H9 (cell line): ENCODE results near the gene XPNPEP3. TPM values are rescaled to one million over a fixed set of nuclear protein-coding genes. Genes with fewer than 3 reads are reported as not detected.

Experiments used
- DNase-seq: peaks from one replicate; pipeline ENCODE4 v3.0.0-alpha.2; 2017
- H2AFZ ChIP-seq: one replicate; pipeline ENCODE4 v1.6.1; 2013; ENCODE audit warnings: mild to moderate bottlenecking, low read length, control low read depth, moderate library complexity
- H2AK5ac ChIP-seq: 2 replicates; pipeline ENCODE4 v1.6.1; 2013; ENCODE audit warnings: low read length, control low read depth, mixed read lengths; ENCODE audit not compliant: insufficient read length
- H2BK120ac ChIP-seq: one replicate; pipeline ENCODE4 v1.6.1; 2013; ENCODE audit warnings: low read depth, mild to moderate bottlenecking, low read length, control low read depth, inconsistent platforms; ENCODE audit not compliant: poor library complexity, severe bottlenecking
- H2BK12ac ChIP-seq: 2 replicates; pipeline ENCODE4 v1.6.1; 2013; ENCODE audit warnings: low read length, control low read depth, mixed read lengths, low read depth; ENCODE audit not compliant: insufficient read length
- H2BK15ac ChIP-seq: 2 replicates; pipeline ENCODE4 v1.6.1; 2013; ENCODE audit warnings: low read depth, low read length, control low read depth
- H2BK20ac ChIP-seq: one replicate; pipeline ENCODE4 v1.6.1; 2013; ENCODE audit warnings: low read depth, mild to moderate bottlenecking, low read length, control low read depth, inconsistent platforms; ENCODE audit not compliant: poor library complexity, severe bottlenecking
- H2BK5ac ChIP-seq: 2 replicates; pipeline ENCODE4 v1.6.1; 2013; ENCODE audit warnings: low read length, control low read depth, mixed read lengths; ENCODE audit not compliant: insufficient read length
- H3K14ac ChIP-seq: 2 replicates; pipeline ENCODE4 v1.6.1; 2013; ENCODE audit warnings: low read length, control low read depth; ENCODE audit not compliant: insufficient read depth
- H3K18ac ChIP-seq: 2 replicates; pipeline ENCODE4 v1.6.1; 2013; ENCODE audit warnings: low read depth, mild to moderate bottlenecking, mixed read lengths, low read length, control low read depth; ENCODE audit not compliant: insufficient read length
- H3K23ac ChIP-seq: 2 replicates; pipeline ENCODE4 v1.6.1; 2013; ENCODE audit warnings: low read length, control low read depth, mixed read lengths, low read depth; ENCODE audit not compliant: insufficient read length
- H3K23me2 ChIP-seq: 2 replicates; pipeline ENCODE4 v1.6.1; 2013; ENCODE audit warnings: low read depth, mild to moderate bottlenecking, mixed read lengths, low read length, control low read depth; ENCODE audit not compliant: insufficient read length, poor library complexity, severe bottlenecking
- H3K27ac ChIP-seq: 2 replicates; pipeline ENCODE4 v1.5.1; 2013; ENCODE audit warnings: low read length, control low read depth, mixed read lengths, low read depth; ENCODE audit not compliant: insufficient read length
- H3K27me3 ChIP-seq: 2 replicates; pipeline ENCODE4 v1.6.1; 2013; ENCODE audit warnings: low read length, control low read depth, inconsistent platforms; ENCODE audit not compliant: insufficient read depth
- H3K4ac ChIP-seq: 2 replicates; pipeline ENCODE4 v1.6.1; 2013; ENCODE audit warnings: low read depth, mild to moderate bottlenecking, control low read depth, inconsistent platforms, low read length, moderate library complexity
- H3K4me1 ChIP-seq: 2 replicates; pipeline ENCODE4 v1.6.1; 2013; ENCODE audit warnings: low read length, control low read depth, inconsistent platforms; ENCODE audit not compliant: insufficient read depth
- H3K4me2 ChIP-seq: 2 replicates; pipeline ENCODE4 v1.6.1; 2013; ENCODE audit warnings: low read length, control low read depth, mixed read lengths; ENCODE audit not compliant: insufficient read length, insufficient read depth
- H3K56ac ChIP-seq: 2 replicates; pipeline ENCODE4 v1.6.1; 2013; ENCODE audit warnings: low read depth, mild to moderate bottlenecking, mixed read lengths, low read length, control low read depth; ENCODE audit not compliant: insufficient read length
- H3K79me1 ChIP-seq: 2 replicates; pipeline ENCODE4 v1.6.1; 2013; ENCODE audit warnings: low read depth, mild to moderate bottlenecking, moderate library complexity, low read length, control low read depth, inconsistent platforms; ENCODE audit not compliant: insufficient read depth, poor library complexity, severe bottlenecking
- H3K79me2 ChIP-seq: 2 replicates; pipeline ENCODE4 v1.6.1; 2013; ENCODE audit warnings: low read length, control low read depth, inconsistent platforms; ENCODE audit not compliant: insufficient read depth
- H3K9ac ChIP-seq: 2 replicates; pipeline ENCODE4 v1.6.1; 2013; ENCODE audit warnings: low read length, control low read depth, mixed read lengths; ENCODE audit not compliant: insufficient read length; ENCODE audit errors: extremely low read depth
- H3K9me3 ChIP-seq: one replicate; pipeline ENCODE4 v1.6.1; 2013; ENCODE audit warnings: low read depth, low read length, inconsistent platforms; ENCODE audit not compliant: control insufficient read depth
- H3T11ph ChIP-seq: one replicate; pipeline ENCODE4 v1.6.1; 2013; ENCODE audit warnings: mild to moderate bottlenecking, low read length, control low read depth, inconsistent platforms
- H4K20me1 ChIP-seq: one replicate; pipeline ENCODE4 v1.6.1; 2013; ENCODE audit not compliant: control insufficient read depth, insufficient read length, insufficient read depth
- H4K5ac ChIP-seq: 2 replicates; pipeline ENCODE4 v1.6.1; 2013; ENCODE audit warnings: low read depth, mild to moderate bottlenecking, mixed read lengths, low read length, control low read depth; ENCODE audit not compliant: insufficient read length
- H4K8ac ChIP-seq: replicated peaks from 2 replicates; pipeline ENCODE4 v1.6.1; 2013; ENCODE audit warnings: low read length, control low read depth, mixed read lengths, low read depth; ENCODE audit not compliant: insufficient read length
- H4K91ac ChIP-seq: 2 replicates; pipeline ENCODE4 v1.6.1; 2013; ENCODE audit warnings: low read depth, mild to moderate bottlenecking, moderate library complexity, mixed read lengths, low read length, control low read depth; ENCODE audit not compliant: insufficient read length
- H3K27ac Mint-ChIP-seq, 3 experiments: 2 replicates in 2 of 3; 3 replicates in 1 of 3; pipeline ENCODE4 v1.8.0; 2020 to 2021; ENCODE audit warnings: mixed read lengths in 3 of 3, mild to moderate bottlenecking in 1 of 3, moderate library complexity in 1 of 3
- H3K27me3 Mint-ChIP-seq: 2 replicates; pipeline ENCODE4 v1.8.0; 2021; ENCODE audit warnings: low read depth, mild to moderate bottlenecking, moderate library complexity, mixed read lengths
- H3K36me3 Mint-ChIP-seq, 3 experiments: 2 replicates in 2 of 3; 3 replicates in 1 of 3; pipeline ENCODE4 v1.8.0; 2020 to 2021; ENCODE audit warnings: low read depth in 3 of 3, mixed read lengths in 3 of 3; ENCODE audit not compliant: insufficient read depth in 1 of 3
- H3K4me1 Mint-ChIP-seq, 2 experiments: 2 replicates each; pipeline ENCODE4 v1.8.0; 2020; ENCODE audit warnings: mixed read lengths in 2 of 2
- H3K4me3 Mint-ChIP-seq, 2 experiments: 2 replicates in 1 of 2; 3 replicates in 1 of 2; pipeline ENCODE4 v1.8.0; 2020 to 2021; ENCODE audit warnings: mild to moderate bottlenecking in 2 of 2, mixed read lengths in 2 of 2, moderate library complexity in 1 of 2
- H3K9me3 Mint-ChIP-seq, 2 experiments: 2 replicates in 1 of 2; 3 replicates in 1 of 2; pipeline ENCODE4 v1.8.0; 2020; ENCODE audit warnings: mild to moderate bottlenecking in 2 of 2, mixed read lengths in 2 of 2, moderate library complexity in 1 of 2
- WGBS: extraction: QIAGEN DNeasy Blood & Tissue Kit; methylation state at CpG from one replicate; pipeline ENCODE4 v1.1.7; 2013; ENCODE audit warnings: missing lambda C conversion rate, low lambda C conversion rate, mixed read lengths; ENCODE audit not compliant: insufficient read length; ENCODE audit errors: extremely low coverage; 5-methylcytosine and 5-hydroxymethylcytosine counted together
- total RNA-seq: library from RNA; stranded (reverse); gene quantifications from 2 replicates; pipeline ENCODE4 v1.2.1, GENCODE V29; 2021
- TF ChIP-seq, protein P1 (sequence below): fragments of 200-600 bp; sonication (generic); conservative IDR thresholded peaks from 3 replicates; pipeline ENCODE4 v1.8.0; 2021; ENCODE audit warnings: antibody characterized with exemption, mild to moderate bottlenecking

The XPNPEP3 gene
- total RNA-seq, 1 experiment from 2014 or later = 18.3 TPM

DNA sequence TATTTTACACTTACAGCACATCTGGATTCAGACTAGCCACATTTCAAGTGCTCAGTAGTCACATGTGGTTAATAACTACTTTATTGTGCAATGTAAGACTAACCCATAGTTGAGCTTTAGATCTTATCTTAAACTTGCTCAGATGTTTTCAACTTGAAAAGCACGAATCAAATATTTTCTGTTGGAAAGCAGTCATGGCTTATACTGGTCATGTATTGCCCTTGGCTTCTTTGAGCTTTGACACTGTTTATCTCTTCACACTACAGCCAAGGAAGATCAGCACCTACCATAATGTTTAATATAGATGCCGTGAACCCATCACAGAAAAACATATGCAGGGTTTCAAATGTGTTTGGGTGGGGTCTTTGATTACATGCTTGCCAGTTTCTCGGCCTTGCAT, 98.6 kb downstream of the XPNPEP3 start:
- Histone ChIP-seq H2BK5ac (no peak overlapping the region), H3K14ac (no peak overlapping the region), H3T11ph (no peak overlapping the region), H3K9me3 (no peaks in the 10 kb centered on the region), H2BK20ac (no peak overlapping the region), H2BK12ac (no peak overlapping the region), H2AFZ (no peak overlapping the region), H3K4me1 (no peaks in the 10 kb centered on the region), H3K79me1 (peaks cover 11% of the 10 kb centered on the region), H3K18ac (no peak overlapping the region), H3K79me2 (peaks cover 17% of the 10 kb centered on the region; the same call in 1 of the 2 replicates), H4K91ac (no peak overlapping the region), H3K23me2 (peaks cover 10% of the 10 kb centered on the region), H2BK120ac (no peak overlapping the region), H3K23ac (no peak overlapping the region), H2BK15ac (no peak overlapping the region), H3K27me3 (no peaks in the 10 kb centered on the region), H3K56ac (no peak overlapping the region), H2AK5ac (no peak overlapping the region), H3K4me2 (no peak overlapping the region), H4K8ac (no peak overlapping the region), H3K27ac (no peak overlapping the region), H4K5ac (no peak overlapping the region), H4K20me1 (no peaks in the 10 kb centered on the region), H3K9ac (no peak overlapping the region), H3K4ac (no peak overlapping the region)
- TF ChIP-seq, protein P1, sequence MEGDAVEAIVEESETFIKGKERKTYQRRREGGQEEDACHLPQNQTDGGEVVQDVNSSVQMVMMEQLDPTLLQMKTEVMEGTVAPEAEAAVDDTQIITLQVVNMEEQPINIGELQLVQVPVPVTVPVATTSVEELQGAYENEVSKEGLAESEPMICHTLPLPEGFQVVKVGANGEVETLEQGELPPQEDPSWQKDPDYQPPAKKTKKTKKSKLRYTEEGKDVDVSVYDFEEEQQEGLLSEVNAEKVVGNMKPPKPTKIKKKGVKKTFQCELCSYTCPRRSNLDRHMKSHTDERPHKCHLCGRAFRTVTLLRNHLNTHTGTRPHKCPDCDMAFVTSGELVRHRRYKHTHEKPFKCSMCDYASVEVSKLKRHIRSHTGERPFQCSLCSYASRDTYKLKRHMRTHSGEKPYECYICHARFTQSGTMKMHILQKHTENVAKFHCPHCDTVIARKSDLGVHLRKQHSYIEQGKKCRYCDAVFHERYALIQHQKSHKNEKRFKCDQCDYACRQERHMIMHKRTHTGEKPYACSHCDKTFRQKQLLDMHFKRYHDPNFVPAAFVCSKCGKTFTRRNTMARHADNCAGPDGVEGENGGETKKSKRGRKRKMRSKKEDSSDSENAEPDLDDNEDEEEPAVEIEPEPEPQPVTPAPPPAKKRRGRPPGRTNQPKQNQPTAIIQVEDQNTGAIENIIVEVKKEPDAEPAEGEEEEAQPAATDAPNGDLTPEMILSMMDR = no peak
- no CpG with 5 or more reads among the region's 3 CpGs for WGBS
- no peak for DNase-seq
- Mint-ChIP-seq H3K27ac (no peak overlapping the region), H3K36me3 (peaks cover 27 to 63% (median 62%) of the 10 kb centered on the region in 3 experiments), H3K9me3 (no peaks in the 10 kb centered on the region), H3K27me3 (peaks cover 2% of the 10 kb centered on the region; the same call in 1 of the 2 replicates), H3K4me1 (peaks cover 10 to 12% of the 10 kb centered on the region in 2 experiments), H3K4me3 (no peak overlapping the region)
